HG02798 (cell line): Measurements from ENCODE around the gene ADGRV1.
A peak's percentile ranks its signal among the peaks of the same experiment; 100 is the strongest.
"Not testable (repeated sequence)": the region's sequence is repeated elsewhere in the genome, so short reads cannot be mapped to it uniquely, and the experiment has no call there.

ENCODE experiments used
- ATAC-seq: cut with Tn5 transposase; IDR thresholded peaks from one replicate; pipeline ENCODE4 v1.9.1; 2021; ENCODE audit warnings: mild to moderate bottlenecking; ENCODE audit not compliant: unreplicated experiment, poor library complexity

The ADGRV1 gene

DNA sequence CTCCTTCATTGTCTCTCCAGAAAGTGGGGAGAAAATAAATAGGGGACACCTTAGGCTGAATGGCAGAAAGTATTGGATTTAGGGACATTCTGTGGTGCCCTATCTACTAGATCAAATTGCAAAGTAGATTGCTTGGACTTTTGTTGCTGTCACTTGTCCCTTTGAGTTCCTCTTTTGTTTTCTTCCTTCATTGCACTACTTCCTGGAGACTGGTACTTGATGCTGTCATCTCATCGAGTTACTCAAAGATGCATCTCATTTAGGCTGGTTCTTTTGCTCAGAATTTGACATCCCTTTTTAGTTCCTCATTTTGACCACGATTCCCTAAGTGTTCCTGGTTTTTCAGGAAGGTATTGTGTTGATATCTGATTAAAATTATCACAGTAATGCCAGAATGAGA lies 137.6 kb downstream of the ADGRV1 start:
- ATAC-seq = no peak

DNA sequence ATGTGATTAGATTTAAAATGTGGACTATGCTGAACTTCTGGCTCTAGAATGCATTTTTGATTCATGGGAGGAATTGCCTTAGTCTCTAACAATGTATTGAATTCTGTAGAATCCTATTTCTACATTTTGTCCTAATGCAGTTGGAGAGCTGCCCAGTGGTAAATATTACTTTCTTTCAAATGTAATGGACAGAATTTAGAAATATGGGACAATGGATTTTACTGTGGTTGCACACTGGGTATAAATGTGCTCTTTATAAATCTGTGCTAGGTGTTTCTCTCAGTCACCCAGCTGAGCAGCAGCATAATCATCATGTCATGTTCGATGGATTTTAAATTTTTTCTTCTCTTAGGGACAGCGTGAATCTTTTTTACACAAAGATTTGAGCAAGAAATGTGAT lies 141.7 kb downstream of the ADGRV1 start:
- no peak for ATAC-seq

DNA sequence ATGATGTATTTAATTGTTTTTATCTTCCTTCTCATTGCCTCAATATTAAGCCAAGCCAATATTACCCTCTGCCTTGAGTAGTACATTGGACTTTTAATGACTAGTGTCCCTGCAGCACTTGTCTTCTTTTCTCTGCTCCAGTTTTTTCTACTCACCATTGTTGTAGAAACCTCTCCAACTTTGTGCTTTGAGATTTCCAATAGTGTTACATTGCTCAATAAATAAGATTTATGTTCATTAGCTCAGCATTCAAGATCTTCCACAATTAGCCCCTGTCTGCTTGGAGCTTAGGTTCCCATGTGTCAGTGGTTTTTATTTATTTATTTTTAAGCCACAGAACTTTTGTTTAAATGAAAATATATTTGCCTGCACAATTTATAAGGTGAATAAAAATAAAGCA lies 145.3 kb downstream of the ADGRV1 start:
- no peak for ATAC-seq

DNA sequence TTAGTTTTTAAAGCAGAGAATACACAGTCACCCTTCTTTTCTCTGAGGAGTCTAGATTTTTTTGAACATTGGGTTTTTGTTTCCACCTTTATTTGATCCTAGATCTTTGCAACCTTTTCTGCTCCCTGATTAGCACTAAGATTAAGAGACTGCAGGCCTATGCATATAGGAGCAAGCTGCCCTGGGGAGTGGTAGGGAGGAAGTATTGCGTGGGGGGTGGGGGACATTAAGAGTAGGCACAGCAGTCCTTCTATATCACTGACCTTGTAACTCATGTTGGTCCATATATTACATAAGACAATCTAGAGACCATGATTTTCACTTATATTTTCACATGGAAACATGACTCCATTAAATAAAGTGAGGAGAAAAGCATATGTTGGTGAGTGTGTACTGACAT lies 149.1 kb downstream of the ADGRV1 start:
- no peak for ATAC-seq

DNA sequence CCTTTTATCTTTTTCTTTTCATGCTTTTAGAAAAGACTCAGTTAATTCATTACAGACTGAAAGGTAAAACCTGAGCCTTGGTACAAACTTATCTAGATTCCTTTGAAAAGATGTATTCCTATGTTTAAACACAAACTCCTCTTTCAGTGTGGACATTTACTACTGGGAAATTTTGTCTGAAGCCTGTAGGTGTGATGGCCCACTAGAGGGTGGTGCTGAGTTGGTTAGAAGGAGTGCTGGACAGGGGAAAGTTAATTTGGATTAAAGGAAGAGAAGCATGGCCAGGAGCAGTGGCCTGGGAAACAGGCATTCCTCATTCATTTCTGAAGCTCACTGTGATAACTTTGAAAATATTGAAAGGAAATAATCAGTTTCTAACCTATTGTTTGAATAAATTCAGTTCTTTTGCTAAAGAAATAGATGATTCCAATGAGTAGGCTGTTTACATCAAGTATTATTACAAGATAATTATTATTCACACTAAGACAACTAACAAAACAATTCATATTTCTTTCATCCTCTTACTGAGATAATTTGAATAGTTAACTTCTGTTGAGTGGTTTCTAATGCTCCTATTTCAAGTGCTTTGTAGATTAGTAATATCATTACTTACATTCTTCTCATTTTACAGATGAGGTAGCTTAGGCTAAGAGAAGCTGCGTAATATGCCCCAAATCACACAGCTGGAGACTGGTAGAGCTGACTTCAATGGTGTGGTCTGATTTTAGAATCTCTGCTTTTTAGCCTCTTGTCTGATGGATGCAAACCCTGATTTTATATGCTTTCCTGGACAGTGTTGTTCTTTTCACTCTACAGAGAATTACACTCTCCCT lies 150.9 kb downstream of the ADGRV1 start:
- peak; percentile 83 for ATAC-seq

DNA sequence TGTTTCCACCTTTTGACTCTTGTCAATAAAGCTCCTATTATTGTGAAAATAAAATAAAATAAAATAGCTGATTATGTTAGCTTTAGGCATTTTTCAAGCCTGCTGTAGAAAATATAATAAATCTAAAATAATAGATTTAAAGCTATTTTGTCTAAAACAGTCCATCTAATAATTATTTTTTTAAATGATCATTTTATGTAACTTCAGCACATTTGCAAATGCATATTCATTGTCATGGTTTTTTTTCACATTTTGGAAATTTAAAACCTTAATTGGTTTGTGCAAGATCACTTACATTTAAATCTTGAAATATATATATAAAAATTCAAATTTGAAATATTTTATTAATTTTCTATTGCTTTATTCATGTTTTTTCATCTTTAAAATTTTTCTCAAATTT lies 159.8 kb downstream of the ADGRV1 start:
- no peak for ATAC-seq

DNA sequence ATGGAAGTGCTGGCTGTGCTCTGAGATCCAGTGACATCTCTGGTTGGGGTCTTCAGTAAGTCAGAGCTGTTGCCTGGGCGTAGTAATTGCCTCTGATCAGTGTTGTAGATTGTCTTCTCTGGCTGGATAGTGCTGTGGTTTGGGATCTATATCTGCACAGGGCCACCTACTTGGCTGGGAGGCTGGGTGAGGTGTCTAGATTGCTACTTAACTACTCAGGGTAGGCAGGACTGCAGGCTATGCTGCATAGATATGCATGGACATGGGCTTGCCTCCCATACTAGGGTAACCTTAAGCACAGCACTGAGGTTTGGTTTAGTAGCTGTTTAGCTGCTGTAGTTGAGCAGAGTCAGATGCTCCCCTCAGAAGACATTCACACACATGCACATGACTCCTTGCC lies 181.0 kb downstream of the ADGRV1 start:
- ATAC-seq = no peak

DNA sequence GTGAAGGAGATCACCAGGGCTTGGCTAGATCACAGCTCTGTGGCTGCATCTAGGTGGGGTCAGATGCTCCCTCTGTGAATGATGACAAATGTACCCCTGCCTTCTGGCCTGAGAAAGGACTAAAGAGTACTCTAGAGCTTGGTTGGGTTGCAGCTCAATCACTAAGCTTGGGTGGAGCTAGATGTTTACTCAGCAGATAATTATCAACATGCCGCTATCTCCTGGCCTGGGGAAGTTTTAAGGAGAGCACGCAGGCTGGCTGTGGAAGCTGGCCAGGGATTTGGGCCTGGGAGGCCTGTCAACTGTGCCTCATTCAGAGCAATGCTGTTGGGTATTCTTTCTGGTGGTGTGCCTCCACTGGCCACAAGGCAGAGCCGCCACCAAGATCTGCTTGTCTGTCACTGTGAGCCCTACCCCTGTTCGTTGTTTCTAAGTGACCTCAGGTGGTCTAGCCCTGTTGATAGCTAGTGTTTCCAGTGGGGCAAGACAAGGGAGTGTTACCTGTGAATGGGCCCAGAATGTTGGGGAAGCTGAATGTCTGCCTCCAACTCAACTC lies 181.7 kb downstream of the ADGRV1 start:
- no peak for ATAC-seq

DNA sequence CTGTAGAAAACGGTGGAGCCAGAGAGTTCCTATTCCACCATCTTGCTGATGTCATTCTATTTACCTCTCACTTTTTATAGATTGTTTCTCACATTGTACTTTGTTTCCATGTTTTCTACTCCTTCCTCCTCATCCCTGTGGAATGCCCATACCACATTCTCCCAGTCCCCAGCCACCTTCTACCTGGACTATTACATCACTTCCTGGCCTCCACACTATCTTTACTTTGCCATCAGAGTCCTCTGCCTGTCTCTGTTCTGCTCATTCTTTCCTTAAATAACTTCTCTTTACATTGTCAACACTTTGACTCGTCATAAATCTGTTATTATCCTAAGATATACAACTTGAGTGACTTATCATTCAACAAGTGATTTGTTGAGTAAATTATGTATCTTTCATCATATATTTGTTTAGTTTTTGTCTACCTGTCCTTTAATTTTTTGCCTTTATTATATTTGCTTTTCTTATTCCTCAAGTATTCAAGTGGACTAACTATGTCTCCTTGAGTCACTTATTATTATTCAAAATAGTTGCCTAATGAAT lies 182.5 kb downstream of the ADGRV1 start:
- no peak for ATAC-seq

DNA sequence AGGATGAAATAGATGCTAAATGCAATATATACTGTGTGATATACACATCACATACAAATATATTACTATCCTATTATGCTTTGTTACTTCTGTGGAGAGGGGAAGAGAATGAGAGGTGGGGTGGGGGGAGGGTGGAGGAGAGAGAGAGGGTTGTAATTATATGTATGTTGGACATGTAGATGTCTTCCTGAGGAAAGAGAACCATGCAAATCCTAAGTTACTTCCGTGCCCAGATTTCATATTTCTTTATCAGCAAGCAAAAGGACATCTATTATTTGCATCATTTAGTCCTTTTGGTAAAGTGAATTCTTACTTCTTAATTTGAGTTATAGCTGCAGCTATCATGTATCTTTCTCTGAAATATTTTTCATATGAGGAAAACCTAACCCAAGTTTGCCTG lies 187.5 kb downstream of the ADGRV1 start:
- ATAC-seq = no peak

DNA sequence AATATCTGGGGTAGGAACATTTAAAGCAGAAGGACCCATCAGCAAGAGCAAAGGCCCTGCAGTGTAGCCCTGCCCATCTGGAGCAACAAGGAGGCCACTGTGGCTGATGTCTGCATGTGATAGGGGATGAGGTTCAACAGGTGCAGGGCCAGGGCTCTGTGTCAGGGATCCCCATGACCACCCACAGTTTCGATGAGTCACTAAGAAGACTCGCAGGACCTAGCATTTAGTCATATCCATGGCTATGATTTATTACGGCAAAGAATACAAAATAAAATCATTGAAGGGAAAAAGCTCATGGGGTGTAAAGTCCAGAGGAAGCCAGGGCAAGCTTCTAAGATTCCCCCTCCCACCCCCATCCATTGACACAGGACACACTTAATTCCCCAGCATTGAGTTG lies 188.6 kb downstream of the ADGRV1 start:
- no peak for ATAC-seq

DNA sequence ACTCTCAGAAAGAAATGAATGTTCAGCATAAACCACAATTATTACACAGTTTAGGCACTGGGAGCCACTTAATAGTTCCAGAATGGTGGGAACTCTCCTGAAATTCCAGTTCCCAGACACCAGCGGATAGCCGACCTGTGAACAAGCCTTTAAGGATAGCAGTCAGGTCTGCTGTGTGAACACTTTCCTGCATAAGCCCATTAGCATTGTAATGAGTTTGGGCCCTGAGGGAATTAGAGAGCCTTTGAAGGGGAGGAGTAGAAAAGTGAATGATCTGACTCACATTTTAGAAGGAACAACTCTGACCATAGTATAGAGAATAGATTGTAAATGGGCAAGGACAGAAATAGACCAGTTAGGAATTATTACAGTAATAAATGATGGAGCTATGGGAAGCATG lies 189.1 kb downstream of the ADGRV1 start:
- no peak for ATAC-seq

DNA sequence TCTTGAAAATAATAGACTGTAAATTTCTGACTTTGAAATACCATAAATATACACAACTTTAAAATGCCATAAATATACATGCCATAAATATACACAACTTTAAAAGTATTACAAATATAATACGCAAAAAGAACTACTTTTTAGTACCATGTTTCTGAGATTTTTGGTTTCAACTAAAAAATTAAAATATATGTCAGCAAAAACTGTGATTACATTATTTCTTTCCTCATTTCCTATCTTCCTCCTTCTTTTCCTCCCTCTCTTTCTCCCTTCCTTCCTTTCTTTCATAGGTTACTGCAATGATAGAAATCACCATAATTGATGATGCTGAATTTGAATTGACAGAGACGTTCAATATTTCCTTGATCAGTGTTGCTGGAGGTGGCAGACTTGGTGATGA lies 200.5 kb downstream of the ADGRV1 start:
- ATAC-seq = no peak

DNA sequence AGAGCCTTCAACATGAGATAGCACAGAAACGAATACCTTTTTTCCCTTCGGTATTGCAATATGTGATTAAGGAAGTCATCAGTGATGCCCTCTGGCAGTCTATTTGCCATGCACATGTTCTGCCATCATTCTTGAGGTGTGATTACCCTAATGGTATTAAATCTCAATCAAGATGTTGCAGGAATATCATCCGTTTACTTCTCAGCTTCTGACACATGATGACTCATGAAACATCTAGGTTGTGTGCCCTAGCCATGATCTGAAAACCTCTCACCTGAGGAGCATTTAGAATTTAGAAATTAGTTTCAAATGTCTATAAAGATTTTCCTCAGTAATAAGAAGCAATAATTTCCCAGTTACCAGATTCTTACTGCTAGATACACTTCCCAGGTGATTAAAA lies 209.1 kb downstream of the ADGRV1 start:
- ATAC-seq = no peak

DNA sequence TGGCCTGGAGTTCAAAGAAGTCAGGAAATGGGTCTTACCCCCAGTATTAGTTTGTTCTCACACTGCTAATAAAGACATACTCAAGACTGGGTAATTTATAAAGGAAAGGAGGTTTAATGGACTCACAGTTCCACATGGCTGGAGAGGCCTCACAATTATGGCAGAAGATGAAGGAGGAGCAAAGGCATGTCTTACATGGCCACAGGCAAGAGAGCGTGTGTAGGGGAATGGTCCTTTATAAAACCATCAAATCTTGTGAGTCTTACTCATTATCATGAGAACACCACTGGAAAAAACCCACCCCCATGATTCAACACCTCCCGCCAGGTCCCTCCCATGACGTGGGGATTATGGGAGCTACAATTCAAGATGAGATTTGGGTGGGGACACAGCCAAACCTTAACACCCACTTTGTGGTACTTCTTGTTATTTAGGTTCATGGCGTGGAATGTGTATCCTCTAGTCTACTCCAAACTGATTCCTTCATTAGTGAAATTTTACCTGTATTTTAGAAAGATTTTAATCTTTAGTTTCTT lies 211.5 kb downstream of the ADGRV1 start:
- not testable (repeated sequence) for ATAC-seq

DNA sequence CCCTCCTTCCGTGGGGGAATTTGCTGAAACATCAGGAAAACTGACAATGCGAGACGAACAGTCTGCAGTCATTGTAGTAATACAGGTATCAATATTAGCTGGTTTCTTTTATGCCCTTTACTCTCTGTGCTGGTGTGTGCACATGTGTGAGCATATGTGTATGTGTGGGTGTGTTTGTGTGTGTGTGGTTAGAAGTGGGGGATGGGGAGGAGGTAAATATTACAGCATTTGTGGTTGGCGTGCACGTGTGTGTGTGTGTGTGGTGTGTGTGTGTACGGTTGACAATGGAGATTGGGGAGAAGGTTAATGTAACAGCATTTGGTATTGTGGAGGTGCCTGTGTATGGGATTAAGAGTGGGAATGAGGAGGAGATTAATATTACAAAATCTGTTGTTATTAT lies 219.4 kb downstream of the ADGRV1 start:
- ATAC-seq = no peak

DNA sequence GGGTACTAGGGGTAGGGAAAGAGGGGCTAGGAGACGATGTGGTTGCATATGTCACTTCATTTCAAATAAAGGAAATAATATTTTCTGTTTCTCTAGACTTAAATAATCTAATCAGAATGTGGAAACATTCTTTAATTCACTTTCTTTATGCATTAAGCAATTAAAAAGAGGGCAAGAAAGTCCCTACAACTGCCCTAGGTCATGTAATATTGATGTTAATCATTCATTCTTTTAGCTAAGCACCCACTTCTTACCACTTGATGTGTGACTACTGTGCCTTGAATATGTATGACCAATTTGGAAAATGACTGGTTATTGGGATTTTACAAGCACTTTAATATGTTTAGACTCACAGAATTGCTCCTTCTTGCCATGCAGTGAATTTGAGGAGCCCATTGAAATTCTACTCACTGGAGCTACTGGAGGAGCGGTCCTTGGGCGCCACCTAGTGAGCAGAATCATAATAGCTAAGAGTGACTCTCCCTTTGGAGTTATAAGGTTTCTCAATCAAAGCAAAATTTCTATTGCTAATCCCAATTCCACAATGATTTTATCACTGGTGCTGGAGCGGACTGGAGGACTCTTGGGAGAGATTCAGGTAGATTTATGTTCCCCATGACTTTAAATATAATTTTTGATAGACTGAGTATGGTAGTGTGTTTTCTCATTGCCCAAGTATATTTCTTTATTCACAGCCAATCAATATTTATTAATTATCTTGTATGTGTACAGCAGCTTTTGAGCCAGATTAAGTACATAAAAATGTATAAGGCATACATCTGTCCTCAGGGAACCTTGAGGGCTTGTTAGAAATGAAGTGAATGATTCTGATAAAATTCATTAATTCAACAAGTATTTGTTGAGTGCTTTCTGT lies 225.1 kb downstream of the ADGRV1 start:
- peak; percentile 96 for ATAC-seq

DNA sequence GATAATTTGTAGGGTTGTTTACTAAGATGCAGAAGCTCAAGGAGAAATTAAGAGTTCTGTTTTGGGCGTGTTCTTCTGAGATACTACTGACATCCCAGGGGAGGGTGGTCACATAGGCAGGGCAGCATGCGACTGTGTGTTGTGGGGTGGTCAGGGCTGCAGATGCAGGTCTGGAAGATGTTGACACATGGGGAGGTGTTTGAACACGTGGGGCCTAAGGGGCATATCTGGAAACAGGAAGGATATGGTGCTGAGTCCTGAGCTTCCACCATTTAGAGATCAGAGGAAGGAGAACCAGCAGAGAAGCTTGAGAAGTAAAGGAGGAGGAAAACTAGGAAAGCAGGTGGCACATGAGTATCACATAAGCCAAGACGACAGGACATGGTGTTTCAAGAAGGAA lies 228.2 kb downstream of the ADGRV1 start:
- no peak for ATAC-seq

DNA sequence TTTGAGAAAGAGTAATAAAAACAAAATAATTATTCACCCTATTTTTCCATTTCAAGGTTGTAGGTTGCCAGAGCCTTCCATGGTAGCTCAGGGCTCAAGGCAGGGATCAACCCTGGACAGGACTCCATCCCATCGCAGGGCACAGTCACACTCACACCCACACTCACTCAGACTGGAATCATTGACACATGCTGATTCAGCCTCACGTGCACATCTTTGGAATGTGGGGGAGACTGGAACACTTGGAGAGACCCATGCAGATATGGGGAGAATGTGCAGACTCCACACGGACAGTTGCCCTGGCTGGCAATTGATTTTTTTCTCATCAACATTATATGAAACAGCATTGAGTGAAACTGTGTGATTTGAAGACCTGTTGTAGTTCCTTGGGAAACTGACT lies 234.1 kb downstream of the ADGRV1 start:
- ATAC-seq = no peak

DNA sequence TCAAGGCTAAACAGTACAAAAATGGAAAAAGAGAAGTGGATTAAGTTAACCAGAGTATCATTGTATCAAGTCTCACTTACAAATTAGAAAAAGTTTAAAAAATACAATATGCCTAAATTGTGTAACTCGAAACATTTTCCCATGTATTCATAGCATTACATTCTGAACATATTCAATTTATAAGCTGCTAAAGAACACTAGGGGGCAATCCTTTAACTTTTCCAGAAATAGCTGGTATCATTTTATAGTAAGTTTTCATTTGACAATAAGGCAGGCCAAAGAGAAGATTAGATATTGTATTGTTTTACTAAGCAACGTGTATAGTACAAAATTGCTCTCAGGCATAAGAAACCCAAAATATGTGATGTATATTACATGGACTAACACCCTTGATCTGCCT lies 234.6 kb downstream of the ADGRV1 start:
- ATAC-seq = no peak

DNA sequence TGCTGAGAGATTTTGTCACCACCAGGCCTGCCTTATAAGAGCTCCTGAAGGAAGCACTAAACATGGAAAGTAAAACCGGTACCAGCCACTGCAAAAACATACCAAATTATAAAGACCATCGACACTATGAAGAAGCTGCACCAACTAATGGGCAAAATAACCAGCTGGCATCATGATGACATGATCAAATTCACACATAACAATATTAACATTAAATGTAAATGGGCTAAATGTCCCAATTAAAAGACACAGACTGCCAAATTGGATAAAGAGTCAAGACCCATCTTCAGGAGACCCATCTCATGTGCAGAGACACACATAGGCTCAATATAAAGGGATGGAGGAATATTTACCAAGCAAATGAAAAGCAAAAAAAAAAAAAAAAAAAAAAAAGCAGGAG lies 238.3 kb downstream of the ADGRV1 start:
- ATAC-seq = not testable (repeated sequence)
